ENCODE data around the gene PIGU.

GRCh38 chr20:34562641-34563040, 114.3 kb downstream of the PIGU start:
- TF ChIP-seq GATA3 (IDR thresholded peaks at IDR 0.05; ENCODE audit: low read depth, low read length), result no peak
- no peak for TF ChIP-seq GATA2 (IDR thresholded peaks at IDR 0.05; ENCODE audit: low read depth, low read length)

Data from SH-SY5Y (cell line).